Middle frontal gyrus (tissue), 1 donor: ENCODE measurements around the gene IRF2.

Experiments
- DNase-seq: peaks from one replicate; pipeline ENCODE4 v3.0.0-alpha.2; 2015; ENCODE audit warnings: low spot score; ENCODE audit errors: extremely low spot score

IRF2 gene

DNA sequence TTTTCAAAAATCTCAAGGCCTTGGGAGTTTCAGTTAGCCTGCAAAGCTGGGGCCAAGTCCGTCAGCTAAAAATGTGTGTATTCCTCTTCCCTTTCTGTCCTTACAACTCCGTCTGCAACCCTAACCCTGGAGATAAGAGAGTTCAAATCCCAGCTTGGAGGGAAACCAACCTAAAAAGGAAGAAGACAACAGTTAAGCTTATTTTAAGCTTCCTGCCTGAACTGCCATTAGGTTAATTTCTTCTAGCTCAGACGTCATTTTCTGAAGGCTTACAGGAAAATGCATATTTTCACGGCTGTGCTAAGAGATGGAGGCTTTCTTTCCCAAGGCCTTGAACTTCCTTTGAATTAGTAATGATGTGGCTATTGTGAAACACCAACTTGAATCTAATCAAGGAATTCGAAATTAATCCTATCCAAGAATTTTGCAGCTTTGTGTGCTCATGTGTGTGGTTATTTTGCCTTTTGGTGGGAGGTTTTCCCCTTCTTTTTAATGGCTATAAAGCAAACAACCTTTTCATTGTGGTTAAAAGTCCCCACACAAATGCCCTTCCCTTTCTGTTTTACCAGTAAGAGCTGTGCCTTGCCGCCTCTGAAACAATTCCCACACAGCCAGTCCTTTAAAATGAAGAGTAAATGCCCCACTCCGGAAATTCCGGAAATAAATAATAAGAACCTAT is 103.5 kb downstream of the IRF2 start:
- DNase-seq, result no peak

DNA sequence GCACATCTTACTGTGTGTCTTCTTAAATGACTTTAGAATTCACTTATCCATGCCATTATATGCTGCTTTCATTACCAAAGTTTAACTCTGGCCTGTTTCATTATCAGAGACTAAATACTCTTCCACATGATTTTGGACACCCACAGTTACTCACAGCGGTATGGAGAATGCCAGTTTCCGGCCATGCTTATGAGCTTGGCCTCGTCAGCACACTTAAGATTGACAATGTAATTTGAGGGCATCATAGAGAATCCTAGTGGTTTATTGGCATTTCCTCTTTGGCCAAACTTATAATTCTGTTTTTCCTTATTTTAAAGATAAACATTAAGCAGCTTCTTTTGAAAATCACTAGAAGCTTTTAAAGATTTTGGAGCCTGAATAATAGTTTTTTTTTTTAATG is 104.5 kb downstream of the IRF2 start:
- DNase-seq, result no peak

DNA sequence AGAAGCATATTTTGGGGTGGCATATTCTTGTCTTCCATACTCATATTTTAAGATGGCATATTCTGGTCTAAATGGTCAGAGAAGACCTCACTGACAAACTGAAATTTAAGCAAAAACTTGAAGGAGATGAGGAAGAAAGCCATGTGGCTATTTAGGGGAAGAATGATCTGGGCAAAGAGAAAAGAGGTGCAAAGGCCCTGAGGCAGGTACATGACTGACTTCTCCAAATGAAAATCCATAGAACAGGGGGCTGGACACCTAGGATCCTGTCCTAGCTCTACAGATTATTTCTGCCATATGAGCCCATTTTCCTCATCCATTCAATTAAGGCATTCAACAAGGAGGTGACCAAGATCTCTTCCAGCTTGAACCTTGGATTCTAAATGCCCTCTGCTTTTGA is 105.6 kb downstream of the IRF2 start:
- no peak for DNase-seq

DNA sequence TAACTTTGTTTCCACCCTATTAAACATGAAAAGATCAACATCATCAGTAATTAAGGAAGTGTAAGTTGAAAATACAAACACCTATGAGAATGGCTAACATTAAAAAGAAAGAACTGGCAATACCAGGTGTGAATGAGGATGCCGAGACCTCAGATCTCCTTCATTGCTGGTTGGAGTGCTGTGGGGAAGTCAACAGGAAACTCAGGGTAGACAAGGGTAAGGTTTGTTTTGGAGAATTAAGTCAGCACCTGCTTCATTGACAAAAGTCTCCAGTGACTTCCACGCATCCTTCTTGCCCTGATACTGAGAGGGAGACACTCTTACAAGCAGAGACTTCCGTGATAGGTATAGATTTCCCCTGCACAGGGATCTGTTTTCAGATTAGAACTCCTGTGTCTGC is 106.1 kb downstream of the IRF2 start:
- no peak for DNase-seq

DNA sequence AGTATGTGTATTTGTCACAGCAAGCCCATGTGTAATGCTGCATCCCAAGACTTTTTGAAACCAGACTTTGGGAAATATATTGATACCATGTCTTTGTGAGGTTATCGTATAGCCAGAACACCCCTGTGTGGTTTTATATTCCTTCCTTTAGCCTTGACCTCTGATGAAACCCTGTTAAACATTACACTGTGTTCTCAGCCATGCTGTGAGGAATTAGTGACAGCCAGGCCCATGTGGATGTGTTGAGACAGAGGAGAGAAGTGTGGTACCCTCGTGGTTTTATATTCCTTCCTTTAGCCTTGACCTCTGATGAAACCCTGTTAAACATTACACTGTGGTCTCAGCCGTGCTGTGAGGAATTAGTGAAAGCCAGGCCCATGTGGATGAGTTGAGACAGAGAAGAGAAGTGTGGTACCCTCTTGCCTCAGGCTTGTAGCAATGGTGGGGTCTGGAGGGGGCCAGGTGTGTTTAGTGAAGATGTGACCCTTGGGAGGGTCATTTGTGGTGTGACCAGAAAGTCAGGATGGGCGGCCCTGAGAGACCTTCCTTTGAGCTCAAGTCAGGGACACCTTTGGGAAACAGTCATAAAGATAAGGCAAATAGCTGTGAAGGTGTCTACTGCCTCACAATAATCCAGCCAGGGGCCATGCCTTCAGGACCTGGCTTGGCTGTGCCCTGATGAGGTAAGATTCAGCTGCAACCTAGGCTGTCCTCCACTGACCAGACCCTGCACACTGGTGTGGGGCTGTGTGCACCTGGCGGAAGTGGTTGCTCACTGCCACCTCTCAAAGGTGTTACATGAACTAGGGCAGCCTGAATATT is 110.0 kb downstream of the IRF2 start:
- no peak for DNase-seq

DNA sequence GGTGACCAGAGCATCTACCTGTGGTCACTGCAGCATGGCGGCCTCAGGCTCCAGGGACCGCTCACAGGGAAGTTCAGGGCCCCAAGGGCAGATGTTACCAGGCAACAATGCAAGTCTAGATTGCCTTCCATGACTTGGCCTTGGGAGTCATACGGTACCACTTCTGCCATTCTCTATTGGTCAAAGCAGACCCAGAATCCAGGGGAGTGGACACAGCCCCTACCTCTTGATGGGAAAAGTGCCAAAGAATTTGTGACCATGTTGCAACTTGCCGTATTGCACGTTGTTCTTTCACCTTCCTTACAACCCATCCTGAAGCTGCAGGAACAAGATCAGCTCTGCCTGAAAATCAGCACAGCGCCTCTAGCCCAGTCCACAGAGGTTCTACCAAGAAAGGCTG is 111.1 kb downstream of the IRF2 start:
- no peak for DNase-seq

DNA sequence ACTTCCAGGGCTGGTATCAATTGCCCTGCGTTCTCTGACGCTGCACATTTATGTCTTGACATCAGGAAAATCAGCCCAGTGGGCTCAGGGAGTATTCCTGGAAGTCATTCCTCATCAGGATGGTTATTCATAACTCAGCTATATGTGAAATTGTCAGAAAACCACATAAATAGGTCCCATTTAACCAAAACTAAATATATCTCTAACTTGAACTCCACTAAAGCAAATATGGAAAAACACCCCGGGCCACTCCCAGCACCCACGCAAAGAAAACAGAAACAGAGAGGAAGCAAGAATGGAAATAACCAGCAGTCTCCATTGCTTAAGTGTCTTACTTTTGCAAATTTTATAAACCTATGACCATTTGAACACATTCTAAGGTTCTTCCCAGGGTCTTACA is 112.0 kb downstream of the IRF2 start:
- DNase-seq, result no peak

DNA sequence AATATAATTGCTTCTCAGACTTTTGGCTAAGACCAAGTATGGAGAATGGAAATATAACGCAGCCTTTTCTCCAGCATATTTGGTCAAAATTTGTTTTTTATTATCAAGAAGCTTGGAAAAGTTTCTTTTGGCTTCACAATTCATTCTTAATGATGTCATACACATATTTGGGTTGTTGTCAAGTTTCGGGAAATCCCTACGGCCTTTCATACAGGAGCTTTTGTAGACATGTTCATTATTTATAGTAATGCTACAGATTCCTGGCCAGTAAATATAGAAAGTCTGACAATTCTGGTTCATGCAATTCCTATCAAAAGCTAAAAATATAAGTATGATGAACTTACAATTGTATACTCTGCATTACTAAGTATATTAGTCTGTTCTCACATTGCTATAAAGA is 112.9 kb downstream of the IRF2 start:
- no peak for DNase-seq

DNA sequence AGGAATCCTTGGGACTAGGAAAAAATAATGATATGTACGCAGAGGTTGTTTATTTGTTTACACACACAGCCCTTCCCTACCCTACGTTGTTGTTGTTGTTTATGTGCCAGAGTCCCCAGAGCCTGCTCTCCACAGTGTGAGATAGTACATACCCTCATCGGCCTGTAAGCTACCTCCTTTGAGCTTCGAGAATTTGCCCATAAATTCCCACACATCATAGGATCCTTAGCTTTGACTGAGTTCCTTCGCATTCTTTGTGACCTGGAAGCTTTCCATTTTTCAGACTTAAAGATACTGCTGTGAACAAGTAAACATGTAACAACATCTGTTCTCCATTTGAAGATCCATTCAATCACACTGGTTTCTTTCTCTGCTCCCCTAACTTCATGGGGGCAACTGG is 114.5 kb downstream of the IRF2 start:
- DNase-seq, result no peak

DNA sequence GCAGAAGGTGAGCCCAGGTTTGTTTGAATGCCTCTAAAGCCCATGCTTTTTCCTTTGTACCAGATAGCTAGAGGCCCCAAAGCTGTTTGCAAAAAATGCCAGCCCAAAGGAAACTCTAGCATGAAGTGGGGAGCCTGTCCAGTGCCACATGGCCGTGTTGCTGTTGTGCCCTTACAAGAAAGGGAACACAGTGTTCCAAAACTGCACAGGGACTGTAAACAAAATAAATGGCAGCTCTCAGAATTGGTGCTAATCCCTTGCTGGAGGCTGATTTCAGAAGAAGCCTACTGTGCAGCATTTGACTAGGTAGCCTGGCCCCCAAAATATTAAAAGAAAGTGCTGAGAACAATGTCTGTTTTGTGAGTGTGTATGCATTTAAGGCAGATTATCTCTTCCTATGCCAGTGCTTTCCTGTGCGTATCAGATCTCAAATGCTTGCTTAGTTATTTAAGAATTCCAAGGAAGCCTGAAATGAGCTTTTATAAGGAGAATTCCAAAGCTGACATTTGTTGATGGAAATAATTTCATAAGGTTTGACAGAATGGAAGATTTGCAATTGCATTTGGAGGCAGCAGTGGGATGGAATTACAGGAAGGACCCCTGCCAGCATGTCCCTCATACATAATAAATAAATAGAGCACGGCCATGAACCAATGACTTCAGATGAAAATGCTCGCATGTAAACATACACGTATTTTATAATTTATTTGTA is 115.7 kb downstream of the IRF2 start:
- no peak for DNase-seq

DNA sequence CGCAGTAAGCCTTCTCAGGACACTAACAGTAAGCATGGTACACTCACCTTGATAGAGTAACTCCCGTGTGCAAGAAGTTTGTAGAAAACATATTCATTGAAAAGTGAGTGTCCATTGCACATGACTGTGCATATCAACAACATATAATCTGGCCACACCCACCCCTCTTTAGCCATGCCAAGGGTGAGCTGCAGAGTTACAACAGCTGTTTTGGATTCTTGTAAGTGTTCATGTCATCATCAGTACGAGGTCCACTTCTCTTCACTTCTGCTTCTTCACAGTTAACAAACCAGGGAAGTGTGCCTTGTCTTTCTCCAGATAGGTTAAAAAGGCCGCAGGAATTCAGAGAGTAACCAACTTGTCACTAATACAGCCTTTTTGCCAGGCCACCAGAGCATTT is 116.6 kb downstream of the IRF2 start:
- DNase-seq, result no peak

DNA sequence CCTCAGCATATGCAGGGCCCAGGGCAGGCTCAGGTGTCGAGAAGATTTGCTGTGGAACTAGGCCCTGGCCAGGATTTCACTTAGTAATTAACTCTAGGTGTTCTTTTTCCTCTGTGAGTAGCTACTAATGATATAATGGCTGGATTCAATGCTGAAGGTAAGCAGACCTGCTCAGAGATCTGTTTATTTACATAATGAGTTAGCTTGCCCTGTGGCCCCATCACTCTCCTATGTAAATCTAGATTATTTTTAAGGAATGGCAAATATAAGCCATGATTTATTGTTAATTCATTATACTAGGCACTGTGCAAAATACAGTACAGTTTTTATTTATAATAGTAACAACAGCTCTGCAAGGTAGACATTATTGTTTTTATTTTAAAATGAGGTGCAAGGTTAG is 117.2 kb downstream of the IRF2 start:
- DNase-seq, result no peak

DNA sequence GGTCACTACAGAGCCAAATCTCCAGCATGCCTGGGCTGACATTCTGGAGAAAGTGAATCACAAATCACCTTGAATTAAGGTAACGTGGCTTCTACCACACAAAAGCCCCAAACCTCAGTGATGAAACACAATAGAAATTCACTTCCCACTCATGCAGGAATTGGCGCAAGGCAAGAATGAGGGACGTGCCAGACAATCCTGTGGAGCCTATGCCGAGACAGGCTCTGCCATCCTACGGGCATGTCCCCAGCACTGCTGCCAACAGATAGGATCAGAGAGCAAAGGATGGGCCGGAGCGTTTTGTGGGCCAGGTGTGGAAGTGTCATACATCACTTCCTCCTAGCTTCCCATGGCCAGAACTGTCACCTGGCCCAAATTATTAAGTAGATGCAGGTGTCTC is 118.0 kb downstream of the IRF2 start:
- DNase-seq, result no peak

DNA sequence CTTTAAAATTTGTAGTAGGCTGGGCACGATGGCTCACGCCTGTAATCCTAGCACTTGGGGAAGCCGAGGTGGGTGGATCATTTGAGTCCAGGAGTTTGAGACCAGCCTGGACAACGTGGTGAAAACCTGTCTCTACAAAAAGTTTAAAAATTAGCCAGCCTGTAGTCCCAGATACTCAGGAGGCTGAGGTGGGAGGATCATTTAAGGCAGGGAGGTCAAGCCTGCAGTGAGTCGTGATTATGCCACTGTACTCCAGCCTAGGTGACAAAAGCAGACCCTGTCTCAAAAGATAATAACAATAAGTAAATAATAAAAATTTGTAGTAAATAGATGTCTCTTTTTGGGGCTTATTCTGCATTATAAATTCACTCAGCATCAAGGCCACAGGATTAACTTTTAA is 118.5 kb downstream of the IRF2 start:
- DNase-seq, result no peak

DNA sequence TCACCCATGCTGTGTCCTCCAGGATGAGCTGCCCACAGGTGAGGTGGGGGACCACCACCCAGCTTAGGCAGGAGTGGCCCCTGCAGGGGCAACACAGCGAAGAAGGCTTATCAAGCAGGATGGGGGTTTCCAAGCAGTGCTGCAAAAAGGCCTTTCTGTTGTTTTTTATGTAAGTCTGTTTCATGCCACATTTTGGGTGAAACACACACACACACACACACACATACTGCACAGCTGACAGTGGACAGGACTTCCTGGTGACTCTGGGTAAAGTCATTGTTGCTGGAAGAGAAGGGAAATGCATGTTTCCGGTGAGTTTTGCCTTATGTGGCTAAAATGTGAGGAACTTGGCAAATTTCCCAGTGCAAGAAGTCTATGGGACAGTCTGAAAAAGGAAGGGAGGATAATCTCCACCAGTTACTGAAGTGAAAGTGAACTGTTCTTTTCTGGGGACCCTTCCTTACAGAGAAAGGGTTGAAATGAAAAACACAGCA is 119.2 kb downstream of the IRF2 start:
- DNase-seq, result no peak

DNA sequence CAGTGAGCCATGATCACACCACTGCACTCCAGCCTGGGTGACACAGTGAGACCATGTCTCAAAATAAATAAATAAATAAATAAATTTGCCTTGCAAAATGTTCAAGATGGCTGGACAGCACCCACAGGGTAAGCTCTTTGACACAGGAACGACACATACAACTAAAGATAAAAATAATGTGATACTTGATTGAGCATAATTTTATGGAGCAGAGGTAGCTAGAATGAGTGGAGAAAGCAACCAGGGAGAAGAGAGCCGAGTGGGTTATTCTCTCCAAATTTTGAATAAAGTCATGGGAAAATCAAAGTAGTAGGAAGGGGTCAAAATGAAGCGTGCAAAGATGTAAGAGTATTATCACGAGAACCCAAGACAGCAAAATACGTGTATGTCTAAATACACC is 121.5 kb downstream of the IRF2 start:
- DNase-seq, result no peak

DNA sequence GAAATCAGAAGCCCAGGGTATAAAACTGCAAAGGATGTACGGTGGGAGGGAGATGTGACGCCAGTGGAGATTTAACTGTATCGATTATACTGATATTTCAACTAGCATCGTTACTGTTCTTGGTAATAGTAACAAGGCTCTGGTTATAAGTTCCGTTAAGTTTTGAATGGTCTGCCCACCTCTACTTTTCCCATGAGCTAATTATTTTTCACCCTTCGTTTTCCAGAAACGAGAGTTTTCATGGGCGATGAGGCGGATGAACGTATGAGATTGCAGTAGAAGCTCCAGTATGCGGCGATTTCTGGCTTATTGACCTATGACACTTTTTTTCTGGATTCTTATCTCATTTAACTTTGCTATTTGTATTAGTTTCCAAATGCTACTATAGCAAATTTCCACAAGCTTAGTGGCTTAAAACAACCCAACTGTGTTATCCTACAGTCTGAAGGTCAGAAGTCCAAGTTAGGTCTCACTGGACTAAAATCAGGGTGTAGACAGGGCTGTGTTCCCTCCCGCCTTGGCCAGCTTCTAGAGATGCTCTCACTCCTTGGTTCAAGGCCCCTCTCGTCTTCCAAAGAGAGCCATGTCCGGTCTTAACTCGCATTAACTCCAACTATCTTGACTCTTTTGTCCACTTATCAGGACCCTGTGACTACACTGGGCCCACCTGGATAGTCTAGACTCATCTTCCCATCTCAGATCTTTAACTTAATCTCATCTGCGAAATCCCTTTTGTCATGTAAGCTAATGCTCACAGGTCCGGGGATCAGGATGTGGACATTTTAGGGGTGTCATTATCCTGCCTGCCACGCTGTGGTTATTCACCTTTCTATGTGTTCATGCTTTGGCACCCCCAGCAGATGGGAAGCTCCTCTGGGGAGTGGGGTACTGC is 122.5 kb downstream of the IRF2 start:
- DNase-seq, result no peak

DNA sequence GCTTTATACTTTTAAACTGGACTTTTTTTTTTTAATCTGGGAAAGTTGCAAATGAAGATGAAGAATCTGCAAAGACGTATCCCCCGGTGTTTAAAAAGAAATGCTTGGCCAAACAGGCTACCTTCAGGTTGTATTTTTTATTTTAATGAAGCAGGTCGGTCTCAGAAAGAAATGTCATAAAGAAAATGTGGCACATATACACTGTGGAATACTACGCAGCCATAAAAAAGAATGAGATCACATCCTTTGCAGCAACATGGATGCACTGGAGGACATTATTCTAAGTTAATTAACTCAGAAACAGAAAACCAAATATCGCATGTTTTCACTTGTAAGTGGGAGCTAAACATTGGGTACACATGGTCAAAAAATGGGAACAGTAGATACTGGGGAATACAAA is 123.4 kb downstream of the IRF2 start:
- no peak for DNase-seq

DNA sequence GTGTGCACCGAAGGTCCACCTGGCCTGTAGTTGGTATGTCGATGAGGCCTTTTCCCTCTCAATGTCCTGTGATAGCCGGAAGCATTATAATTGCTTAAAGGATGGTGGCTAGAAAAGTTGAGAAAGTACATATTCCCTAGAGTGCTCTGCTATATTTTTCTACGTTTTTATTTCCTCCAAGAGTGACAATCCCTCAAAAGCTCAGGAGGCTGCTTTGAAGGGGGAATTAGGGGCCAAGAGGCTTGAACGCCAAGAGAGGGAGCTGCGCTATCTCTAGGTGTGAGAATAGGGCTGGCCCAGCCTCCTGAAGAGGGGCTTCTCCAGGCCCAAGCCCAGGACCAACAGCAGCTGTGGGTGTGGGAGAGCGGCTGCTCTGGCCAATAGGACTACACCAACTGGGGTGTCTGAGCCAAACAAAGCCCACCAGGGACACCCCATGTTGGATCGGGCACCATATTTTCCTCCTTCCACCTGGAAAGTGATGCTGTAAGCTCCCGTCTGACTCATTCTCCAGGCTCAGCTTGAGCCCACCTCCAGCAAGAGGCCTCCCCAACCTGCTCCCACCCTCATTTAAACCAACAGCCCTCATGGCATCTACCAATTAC is 124.0 kb downstream of the IRF2 start:
- DNase-seq, result no peak

DNA sequence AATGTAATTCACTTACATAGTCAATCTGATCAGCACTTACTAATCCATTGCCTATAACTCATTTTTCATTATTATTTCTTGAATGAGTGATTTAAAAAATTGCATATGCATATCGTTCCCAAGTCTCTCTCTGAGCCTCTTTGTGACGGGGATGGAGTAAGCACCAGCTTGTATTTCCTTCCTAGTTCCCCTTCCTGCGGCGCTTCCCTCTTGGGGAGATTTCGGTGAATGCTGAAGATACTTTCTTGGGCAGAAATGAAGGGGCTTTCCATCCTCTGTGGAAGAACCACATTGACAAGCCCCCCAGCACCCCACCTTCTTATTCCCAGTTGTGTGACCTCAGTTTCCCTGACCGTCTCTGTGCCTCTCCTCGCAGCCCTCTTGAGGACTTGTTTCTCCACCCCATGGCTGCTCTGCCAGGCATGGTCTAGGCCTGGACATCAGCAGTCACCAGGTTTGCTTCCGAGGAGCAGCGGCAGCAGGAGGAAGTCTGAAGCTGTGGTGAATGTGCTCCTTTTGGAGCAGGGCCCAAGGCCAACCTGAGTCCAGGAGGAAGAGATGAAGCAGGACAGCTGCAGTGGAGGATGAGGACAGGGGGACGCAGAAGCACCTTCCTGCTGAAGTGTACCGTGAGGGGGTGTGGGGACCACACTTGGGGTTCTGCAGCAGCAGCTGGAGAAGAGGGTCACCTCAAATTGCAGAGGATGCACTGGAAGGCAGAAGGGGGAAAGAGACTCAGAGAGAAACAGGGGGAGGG is 124.9 kb downstream of the IRF2 start:
- no peak for DNase-seq
